Measurements from ENCODE around the gene FHOD3. TPM values are rescaled to one million over a fixed set of nuclear protein-coding genes. Genes with fewer than 3 reads are reported as not detected.

Gene FHOD3
- total RNA-seq, 1 experiment from 2014 or later = 22.7 TPM

GRCh38 chr18:36408606-36409005 lies 111.1 kb downstream of the FHOD3 start:
- no peak for ATAC-seq
- intact Hi-C loops (cut with micrococcal nuclease; ENCODE audit: unreplicated experiment) (no loop called here), in situ Hi-C loops (cut with HindIII; ENCODE audit: low pct_unique_long_range_greater_than_20kb, low sequenced_read_pairs) (no loop called here)
- Histone ChIP-seq H3K27ac (ENCODE audit: low read length) (no peak overlapping the region), H3K9me3 (ENCODE audit: control insufficient read depth, insufficient read depth, low read depth, low read length) (no peaks in the 10 kb centered on the region), H3K4me1 (ENCODE audit: control insufficient read depth, insufficient read depth, low read length) (no peaks in the 10 kb centered on the region), H3K27me3 (ENCODE audit: control insufficient read depth, insufficient read depth, low read length) (no peaks in the 10 kb centered on the region), H3K36me3 (ENCODE audit: control insufficient read depth, insufficient read depth, low read length) (no peaks in the 10 kb centered on the region), H3K4me3 (ENCODE audit: low read depth in 2 of 2, low read length in 2 of 2) (no peak overlapping the region)
- no peak for DNase-seq (ENCODE audit: low read depth, low spot score)
- no peak for TF ChIP-seq POLR2AphosphoS5 (IDR thresholded peaks at IDR 0.05; ENCODE audit: low read depth, low read length)
- TF ChIP-seq TCF7L2 (IDR thresholded peaks at IDR 0.05; ENCODE audit: low read depth, low read length) = no peak
- TF ChIP-seq, protein P1, sequence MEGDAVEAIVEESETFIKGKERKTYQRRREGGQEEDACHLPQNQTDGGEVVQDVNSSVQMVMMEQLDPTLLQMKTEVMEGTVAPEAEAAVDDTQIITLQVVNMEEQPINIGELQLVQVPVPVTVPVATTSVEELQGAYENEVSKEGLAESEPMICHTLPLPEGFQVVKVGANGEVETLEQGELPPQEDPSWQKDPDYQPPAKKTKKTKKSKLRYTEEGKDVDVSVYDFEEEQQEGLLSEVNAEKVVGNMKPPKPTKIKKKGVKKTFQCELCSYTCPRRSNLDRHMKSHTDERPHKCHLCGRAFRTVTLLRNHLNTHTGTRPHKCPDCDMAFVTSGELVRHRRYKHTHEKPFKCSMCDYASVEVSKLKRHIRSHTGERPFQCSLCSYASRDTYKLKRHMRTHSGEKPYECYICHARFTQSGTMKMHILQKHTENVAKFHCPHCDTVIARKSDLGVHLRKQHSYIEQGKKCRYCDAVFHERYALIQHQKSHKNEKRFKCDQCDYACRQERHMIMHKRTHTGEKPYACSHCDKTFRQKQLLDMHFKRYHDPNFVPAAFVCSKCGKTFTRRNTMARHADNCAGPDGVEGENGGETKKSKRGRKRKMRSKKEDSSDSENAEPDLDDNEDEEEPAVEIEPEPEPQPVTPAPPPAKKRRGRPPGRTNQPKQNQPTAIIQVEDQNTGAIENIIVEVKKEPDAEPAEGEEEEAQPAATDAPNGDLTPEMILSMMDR (IDR thresholded peaks at IDR 0.05) = no peak
- no peak for TF ChIP-seq REST (IDR thresholded peaks at IDR 0.05; ENCODE audit: insufficient read depth in 1 of 2, low read depth in 2 of 2, low read length in 1 of 2)
- TF ChIP-seq SIN3A (IDR thresholded peaks at IDR 0.05; ENCODE audit: borderline replicate concordance, insufficient read depth, low read depth, low read length) = no peak
- no TSS peak for BruUV-seq (replicated peaks)
- CTCF ChIA-PET = no interaction called here
- POLR2A ChIA-PET = no interaction called here

DNA sequence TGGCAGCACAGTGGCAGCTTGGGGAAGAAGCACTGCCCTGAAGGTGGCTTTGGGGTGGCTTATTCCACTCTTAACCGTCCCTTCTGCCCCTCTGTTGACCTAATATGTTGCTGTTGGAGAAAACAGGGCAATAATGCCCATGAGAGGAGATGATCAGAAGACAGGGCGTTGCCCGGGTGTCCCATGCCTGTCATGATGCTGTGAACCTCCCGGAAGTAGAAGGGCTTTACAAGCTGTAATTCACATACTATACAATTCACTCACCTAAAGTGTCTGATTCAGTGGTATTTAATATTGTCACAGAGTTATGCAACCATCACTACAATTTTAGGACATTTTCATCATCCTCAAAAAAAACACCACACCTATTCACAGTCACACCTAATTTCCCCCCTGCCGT lies 112.3 kb downstream of the FHOD3 start:
- intact Hi-C loops (cut with micrococcal nuclease; ENCODE audit: unreplicated experiment) = loop anchor here (5.0 kb wide), 1 partner anchor 112 kb away; the partner anchor contains the start of gene FHOD3
- no TSS peak for BruUV-seq (replicated peaks)
- DNase-seq (ENCODE audit: low read depth, low spot score) (no peak), ATAC-seq (no peak)
- no peaks in the 10 kb centered on the region for H3K36me3 ChIP-seq (ENCODE audit: control insufficient read depth, insufficient read depth, low read length)
- ChIA-PET CTCF (no interaction called here), POLR2A (no interaction called here)
- TF ChIP-seq TCF7L2 (IDR thresholded peaks at IDR 0.05; ENCODE audit: low read depth, low read length) (no peak), SIN3A (IDR thresholded peaks at IDR 0.05; ENCODE audit: borderline replicate concordance, insufficient read depth, low read depth, low read length) (no peak), POLR2AphosphoS5 (IDR thresholded peaks at IDR 0.05; ENCODE audit: low read depth, low read length) (no peak), REST (IDR thresholded peaks at IDR 0.05; ENCODE audit: insufficient read depth in 1 of 2, low read depth in 2 of 2, low read length in 1 of 2) (no peak)
- TF ChIP-seq, protein P1 (IDR thresholded peaks at IDR 0.05) = no peak
- in situ Hi-C loops (cut with HindIII; ENCODE audit: low pct_unique_long_range_greater_than_20kb, low sequenced_read_pairs) = no loop called here
- no peak overlapping the region for H3K27ac ChIP-seq (ENCODE audit: low read length)
- H3K4me3 ChIP-seq (ENCODE audit: low read depth in 2 of 2, low read length in 2 of 2) = no peak overlapping the region
- H3K27me3 ChIP-seq (ENCODE audit: control insufficient read depth, insufficient read depth, low read length) = no peaks in the 10 kb centered on the region
- no peaks in the 10 kb centered on the region for H3K4me1 ChIP-seq (ENCODE audit: control insufficient read depth, insufficient read depth, low read length)
- H3K9me3 ChIP-seq (ENCODE audit: control insufficient read depth, insufficient read depth, low read depth, low read length) = no peaks in the 10 kb centered on the region

All from Panc1 (cell line).